ENCODE results near the gene EIF4E. TPM values are rescaled to one million over a fixed set of nuclear protein-coding genes. Genes with fewer than 3 reads are reported as not detected.
"Not testable (repeated sequence)": the region's sequence is repeated elsewhere in the genome, so short reads cannot be mapped to it uniquely, and the experiment has no call there.

Gene EIF4E
- total RNA-seq, 1 donor from 2014 or later: 65.3 TPM

DNA sequence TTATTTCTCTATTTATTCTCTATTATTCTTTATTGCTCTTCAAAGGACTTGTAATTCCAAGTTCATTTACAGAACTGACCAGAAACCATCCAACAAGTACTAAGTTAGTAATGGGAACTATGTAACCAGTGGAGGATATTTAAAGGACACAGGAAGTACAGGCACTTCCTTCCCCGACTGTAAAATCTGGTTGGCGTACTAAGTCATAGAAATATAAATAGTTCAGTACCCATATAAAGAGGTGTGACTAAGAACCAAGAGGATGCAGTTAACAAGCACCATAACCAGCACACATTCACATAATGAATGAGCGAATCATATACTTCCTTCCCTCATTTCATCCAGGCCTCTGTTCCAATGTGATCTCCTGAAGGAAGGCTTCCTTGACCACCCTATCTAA is 3.6 kb upstream of the EIF4E start:
- DNase-seq (ENCODE audit: low spot score): no peak

DNA sequence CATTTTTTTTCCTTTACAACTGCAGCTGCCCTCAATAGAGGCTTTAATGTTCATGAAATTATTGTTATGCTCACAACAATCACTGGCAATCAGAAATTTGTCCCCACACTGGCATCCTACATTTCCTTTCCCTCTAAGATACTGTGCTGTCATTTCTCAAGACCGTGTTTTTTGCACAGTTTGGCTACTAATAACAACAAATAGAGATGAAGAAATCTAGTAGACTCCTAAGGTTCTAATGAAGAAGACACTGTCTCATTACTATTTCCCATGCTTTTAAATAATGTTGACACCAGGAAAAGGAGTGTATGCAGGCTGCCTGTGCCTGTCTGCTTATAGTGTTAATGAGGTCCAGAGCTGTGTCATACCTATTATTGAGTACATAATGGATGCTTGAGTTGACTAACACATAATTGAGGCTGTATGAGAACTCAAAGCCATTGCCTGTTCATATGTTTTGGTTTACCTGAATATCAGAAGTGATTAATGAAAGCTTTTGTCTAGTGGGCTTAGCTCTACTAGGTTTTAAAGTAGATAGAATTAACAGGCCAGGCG is 1.5 kb upstream of the EIF4E start:
- no peak for DNase-seq (ENCODE audit: low spot score)

DNA sequence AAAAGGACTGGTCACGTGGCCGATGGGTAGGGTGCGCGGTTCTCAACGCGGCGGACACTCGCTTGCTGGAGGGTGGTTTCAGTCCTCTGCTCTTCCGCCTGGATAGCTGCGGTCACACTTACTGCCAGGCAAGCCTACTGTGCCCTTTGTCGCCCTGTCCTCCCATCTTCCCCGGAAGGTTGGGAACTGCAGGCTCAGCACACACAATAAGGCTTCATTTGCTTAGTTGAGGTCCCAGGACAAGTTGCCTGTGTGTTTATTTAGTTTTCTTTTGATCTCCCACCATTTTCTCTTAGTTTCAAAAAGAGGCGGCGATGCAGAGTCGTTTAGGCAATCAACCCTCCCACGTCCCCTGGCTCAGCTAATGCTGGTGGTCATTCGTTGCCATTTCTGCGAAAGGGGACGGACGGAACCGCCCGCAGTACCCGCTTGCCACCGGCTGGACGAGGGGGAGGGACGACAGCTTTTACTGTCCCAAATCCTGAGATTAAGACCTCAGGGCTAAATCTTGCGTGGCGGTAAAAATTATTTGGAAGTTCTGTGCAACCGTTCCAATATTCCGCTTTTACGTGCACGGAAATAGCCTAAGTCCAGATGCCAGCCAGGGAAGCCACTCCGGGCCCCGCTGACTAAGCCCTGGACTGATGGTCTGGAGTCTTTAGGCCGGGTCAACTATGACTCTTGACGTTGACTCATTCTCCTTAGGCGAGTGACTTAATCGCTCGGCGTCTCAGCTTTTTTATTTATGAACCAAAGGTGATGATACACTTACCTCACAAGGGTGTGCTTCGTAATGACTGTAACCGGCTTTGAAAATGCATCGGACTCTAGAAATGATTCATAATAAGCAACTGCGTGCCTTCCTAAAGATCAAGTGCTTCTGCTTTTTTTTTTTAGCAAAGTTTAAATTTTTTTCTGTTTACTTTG is 671 bp upstream of the EIF4E start:
- peak; percentile 71 for DNase-seq (ENCODE audit: low spot score)

DNA sequence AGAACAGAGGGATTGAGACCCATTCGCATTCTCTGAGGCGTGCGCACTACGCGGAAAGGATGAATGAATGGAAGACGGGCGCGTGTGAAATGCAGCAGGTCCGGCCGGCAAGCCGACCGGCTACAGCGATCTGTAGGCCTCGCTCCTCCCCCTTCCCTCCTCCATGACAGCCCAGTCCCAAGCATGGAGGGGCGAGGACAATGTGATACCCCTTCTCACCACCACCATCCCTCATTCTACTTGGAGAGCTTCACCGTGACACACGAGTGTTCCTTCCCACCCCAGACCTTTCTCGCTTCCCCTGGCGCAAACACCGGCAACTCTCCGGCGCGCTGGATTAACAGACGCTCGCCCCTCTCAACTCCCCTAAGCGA is 815 bp downstream of the EIF4E start:
- peak; percentile 75 for DNase-seq (ENCODE audit: low spot score)

DNA sequence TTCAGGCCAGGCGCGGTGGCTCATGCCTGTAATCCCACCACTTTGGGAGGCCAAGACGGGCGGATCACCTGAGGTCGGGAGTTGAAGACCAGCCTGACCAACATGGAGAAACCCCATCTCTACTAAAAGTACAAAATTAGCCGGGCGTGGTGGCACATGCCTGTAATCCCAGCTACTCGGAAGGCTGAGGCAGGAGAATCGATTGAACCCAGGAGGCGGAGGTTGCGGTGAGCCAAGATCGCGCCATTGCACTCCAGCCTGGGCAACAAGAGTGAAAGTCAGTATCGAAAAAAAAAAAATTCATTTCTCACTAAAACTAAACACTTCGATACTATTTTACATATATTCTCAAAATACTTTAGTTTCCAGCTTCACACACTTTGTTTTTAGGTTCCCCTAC is 2.7 kb downstream of the EIF4E start:
- not testable (repeated sequence) for DNase-seq (ENCODE audit: low spot score)

DNA sequence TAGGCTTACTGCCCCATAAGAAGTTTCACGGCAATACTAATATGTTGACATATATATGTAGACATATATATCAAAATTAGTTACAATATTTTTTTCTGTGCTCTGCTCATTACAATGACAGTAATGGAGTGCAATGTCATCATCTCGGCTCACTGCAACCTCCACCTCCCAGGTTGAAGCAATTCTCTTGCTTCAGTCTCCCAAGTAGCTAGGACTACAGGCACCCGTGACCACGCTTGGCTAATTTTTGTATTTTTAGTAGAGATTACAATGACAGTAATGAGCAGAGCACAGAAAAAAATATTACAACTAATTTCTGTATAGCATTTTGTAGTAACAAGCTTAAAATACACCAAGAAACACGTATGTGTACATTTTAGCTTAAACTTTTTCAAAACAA is 7.6 kb downstream of the EIF4E start:
- DNase-seq (ENCODE audit: low spot score): no peak

DNA sequence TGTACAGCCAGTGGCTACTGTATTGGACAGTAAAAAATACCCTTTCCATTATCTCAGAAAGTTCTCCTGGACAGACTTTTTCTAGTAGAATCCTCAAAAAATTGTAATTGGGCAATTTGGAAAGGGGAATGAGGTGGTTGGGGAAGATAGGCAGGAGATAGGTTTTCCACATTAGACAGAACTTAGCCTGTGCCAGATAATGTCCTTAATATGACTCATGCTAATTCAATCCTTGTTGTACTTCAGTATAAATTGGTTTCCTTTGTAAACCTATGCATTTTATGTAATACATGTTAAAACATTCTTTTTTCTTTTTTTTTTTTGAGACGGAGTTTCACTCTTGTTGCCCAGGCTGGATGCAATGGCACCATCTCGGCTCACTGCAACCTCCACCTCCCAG is 8.9 kb downstream of the EIF4E start:
- no peak for DNase-seq (ENCODE audit: low spot score)

DNA sequence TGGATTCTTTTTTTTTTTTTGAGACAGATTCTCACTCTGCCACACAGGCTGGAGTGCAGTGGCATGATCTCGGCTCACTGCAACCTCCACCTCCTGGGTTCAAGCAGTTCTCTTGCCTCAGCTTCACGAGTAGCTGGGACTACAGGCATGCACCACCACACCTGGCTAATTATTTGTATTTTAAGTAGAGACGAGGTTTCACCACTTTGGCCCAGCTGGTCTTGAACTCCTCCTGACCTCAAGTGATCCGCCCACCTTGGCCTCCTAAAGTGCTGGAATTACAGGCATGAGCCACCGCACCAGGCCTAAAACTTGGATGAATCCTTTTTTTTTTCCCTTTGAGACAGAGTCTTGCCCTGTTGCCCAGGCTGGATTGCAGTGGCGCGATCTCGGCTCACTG is 18.2 kb downstream of the EIF4E start:
- DNase-seq (ENCODE audit: low spot score): not testable (repeated sequence)

DNA sequence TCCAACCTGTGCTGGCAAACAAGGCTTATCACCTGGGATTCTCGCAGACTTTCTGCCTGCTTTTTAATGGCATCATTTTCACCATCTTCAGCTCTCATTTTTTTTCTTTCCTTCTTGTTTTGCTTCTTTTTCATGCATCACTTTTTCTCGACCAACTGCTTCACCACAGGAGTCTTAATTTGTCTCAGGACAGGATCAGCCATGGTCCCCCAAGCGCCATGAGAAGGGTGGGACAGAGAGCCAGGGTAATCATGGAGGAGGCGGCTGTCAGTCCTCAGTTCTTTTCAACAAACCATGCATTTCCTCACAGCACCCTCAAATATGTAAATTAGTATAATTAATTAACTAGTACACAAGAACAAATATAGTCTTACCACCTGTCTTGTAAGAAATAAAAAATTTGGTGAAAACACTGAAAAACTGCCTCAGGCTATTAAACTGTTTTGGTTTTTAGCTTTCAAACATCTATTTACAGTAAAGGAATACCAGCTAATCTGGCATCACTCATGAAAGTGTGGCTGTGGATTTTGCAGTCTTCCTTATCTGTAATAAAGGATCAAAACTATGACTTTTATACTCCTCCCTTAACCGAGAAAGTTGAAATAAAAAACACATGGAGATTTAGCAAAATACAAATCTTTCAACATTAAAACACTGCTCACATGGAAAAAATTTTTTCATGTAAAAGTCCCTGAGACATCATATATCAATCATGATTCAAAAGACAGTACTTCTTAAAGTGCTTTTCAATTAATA is 19.1 kb downstream of the EIF4E start:
- DNase-seq (ENCODE audit: low spot score): no peak

DNA sequence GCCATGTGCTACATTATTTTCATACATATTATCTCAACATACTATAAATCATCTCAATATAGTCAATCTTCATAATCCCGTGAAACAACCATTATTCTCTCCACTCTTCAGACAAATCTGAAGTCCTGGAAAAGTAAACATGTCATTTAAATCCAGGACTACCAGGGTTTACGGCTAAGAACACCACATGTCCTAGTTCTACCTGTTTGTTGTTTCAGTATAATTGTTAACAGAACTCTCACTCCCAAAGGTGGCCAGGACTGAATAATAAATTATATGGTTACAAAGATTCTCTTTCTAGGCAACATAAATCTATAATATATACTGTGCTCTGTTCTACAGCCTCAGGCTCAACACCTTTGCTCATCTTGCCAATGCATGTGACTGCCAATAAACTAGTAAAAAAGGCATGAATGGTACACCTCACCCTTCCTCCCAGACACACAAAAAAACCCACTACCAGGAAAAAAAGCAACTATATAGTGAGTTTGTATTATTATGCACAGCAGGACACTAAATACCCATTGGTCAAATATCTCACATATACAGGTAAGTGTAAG is 20.1 kb downstream of the EIF4E start:
- DNase-seq (ENCODE audit: low spot score): no peak

DNA sequence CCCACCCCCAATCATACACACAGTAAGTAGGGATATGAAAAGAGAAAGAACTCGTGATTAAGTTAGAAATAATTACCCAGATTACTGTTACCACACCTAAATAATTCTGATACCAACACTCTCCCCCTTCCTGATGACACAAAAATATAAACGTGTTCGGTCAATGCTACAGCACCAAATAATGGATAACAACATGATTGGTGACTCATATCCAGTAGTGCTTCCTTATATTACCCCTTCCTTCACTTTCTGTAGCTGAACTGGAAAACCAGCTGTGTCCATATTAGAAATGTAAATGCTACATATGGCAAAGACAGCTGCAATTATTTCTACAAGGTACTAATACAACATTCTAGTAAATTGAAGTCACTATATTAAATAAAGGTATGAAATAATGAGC is 20.8 kb downstream of the EIF4E start:
- no peak for DNase-seq (ENCODE audit: low spot score)

DNA sequence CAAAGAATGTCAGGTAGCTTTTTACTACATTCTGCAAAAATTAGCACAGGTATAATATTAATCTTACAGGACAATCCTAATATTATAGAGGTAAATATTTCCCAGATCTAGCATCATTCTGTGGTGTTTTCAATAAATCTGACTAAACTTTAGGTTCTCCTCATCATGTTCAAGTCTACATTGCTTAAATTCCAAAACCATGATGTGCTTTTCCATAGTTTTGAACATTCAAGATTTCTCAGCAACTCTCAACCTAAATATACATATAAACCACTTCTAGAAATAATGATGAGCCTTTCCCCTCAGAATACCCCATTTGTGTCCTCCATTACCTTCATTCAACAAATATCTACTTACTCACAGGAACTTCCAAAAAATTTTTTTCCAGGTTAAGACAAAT is 23.1 kb downstream of the EIF4E start:
- no peak for DNase-seq (ENCODE audit: low spot score)

DNA sequence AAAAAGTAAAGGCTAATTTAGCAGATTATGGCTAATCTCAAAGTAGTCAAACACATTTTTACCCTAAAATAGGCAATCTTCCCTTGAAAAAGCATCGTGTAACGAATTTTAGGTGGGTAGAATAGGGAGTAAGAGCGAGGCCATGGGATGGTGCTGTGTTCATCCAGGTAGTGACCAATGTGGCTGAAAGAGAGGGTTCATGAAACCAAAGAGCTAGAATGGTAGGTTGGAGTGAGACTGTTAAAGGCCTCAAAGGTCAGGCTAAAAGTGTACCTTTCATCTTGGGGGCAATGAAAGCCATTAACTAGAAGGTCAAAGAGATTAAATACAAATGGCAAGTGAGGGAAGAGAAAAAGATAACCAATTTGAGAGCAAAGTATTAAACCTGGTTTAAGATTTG is 23.6 kb downstream of the EIF4E start:
- DNase-seq (ENCODE audit: low spot score): no peak

DNA sequence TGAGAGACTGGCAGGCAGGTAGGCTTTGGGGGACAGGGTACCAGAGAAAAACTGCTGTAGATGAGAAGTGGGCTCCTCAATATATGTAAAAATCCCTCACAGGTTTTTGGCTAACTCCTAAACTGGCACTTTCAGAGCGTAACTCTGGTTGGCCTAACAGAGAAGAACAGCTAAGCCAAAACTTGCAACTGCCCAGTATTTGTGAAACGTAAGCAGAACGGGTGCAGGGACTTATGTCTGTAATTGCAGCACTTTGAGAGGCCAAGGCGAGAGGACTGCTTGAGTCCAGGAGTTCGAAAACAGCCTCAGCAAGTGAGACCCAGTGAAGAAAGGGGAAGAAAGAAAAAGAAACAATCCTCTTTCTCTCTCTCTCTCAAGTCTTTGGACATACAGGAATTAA is 25.0 kb downstream of the EIF4E start:
- DNase-seq (ENCODE audit: low spot score): no peak

DNA sequence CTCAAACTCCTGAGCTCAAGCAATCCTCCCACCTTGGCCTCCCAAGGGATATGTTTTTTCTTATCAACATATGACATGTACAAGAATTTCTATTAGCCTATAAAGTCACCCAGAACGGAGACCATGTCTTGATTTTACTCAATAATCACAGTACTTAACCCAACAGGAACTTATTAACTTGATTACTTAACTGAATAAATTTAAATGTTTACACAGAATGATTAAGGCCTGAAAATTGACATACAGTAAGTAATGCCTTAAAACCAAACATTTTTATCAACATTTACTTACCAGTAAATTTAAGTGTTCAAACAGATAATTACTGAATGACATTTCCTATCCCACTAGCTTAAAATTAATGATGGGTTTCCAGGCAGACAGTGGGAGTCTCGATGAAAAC is 25.4 kb downstream of the EIF4E start:
- no peak for DNase-seq (ENCODE audit: low spot score)

DNA sequence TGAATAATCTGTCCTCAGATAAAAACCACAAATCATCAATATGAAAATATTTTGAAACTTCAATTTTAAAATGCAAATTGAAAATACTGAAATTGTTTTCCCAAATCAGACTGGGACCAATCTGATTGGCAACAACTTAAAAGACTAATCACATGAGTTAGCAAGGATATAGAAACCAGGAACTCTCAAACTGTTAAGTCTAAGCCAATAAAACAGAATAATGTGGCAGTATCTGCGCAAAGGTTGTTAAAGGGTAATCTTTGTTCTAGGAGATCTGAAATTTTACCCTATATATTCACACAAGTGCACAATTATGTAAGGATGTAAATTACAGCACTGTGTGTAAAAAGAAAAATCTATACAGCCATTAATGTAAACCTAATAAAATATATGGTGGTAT is 29.7 kb downstream of the EIF4E start:
- DNase-seq (ENCODE audit: low spot score): no peak

DNA sequence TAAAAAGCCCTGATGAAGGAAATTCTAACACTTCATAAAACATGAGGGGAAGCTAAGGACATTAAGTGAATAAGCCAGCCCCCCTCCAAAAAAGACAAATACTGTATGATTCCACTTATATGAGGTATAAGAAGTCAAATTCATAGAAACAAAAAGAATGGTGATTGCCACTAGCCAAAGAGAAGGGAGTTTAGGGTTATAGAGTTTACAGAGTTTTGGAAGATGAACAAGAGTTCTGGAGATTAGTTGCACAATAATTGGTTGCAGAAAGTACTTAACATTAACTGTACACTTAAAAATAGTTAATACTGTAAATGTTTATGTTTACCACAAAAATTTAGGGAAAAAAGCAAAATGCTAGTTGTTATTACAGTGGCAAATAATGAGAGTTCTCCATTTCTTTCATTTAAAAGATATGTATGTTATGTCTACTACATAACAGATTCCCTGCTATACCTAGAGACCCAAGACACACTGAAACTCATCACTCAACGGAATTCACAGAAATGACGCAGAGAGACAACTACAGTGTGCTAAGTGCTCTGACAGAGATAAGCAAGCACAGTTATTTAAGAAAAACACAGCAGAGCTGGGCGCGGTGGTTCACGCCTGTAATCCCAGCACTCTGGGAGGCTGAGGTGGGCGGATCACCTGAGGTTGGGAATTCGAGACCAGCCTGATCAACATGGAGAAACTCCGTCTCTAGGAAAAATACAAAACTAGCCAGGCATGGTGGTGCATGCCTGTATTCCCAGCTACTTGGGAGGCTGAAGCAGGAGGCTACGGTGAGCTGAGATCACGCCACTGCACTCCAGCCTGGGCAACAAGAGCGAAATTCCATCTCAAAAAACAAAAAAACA is 37.2 kb downstream of the EIF4E start:
- no peak for DNase-seq (ENCODE audit: low spot score)

DNA sequence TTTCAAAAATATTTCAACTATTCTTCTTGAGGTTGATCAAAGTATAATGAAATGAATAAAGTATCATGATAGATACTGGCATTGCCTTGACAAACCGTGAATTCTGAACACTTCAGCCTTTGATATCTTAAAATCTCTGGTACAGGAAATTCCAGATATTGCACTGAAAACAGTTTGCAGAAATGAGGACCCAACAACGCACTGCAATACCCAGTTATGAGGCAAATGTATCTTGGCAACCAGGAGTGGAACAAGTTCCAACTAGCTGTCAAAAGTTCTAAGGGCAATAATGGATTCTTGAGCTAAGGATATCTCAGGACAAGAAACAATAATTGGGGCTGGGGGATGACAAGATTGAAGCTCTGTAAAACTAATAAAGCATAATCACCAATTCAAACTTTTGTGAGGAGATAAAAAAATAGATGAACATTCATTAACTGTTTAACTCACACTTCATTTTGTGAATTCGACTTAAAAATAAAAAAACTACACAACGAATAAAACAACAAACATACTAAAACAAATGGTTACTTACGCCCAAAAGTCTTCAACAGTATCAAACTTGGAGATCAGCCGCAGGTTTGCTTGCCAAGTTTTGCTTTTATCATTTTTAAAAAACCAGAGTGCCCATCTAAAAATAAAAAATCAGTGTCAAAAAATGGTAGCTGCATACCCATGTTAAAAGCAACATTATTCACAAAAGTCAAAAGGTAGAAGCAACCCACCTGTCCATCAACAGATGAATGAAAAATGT is 38.1 kb downstream of the EIF4E start:
- no peak for DNase-seq (ENCODE audit: low spot score)

DNA sequence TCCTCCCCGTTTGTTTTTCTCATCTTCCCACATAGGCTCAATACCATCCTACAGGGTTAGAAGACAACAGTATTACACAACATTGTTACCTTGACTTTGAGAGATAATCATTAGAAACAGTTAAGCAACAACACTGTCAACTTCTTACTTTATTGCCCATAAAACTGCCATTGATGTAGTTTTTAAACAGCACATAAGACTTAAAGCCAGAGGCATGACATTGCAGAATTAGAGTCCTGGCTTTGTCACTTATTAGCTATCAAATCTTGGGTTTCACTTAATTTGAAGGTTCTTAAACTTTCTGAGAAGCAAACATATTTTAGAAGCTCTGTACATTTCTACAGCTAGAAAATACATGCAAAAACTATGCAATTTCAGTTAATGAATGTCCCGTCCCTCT is 41.8 kb downstream of the EIF4E start:
- DNase-seq (ENCODE audit: low spot score): no peak

DNA sequence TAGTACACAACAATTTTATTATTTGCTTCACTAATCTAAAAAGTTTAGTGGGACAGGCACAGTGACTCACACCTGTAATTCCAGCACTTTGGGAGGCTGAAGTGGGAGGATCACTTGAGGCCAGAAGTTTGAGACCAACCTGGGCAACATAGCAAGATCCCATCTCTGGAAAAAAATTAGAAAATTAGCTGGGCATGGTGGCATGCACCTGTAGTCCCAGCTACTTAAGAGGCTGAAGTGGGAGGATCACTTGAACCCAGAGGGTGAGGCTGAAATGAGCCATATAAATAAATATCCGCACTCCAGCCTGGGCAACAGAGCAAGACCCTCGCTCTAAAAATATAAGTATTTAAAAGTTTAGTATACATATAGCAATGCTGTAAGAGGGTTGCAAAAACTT is 42.6 kb downstream of the EIF4E start:
- not testable (repeated sequence) for DNase-seq (ENCODE audit: low spot score)

DNA sequence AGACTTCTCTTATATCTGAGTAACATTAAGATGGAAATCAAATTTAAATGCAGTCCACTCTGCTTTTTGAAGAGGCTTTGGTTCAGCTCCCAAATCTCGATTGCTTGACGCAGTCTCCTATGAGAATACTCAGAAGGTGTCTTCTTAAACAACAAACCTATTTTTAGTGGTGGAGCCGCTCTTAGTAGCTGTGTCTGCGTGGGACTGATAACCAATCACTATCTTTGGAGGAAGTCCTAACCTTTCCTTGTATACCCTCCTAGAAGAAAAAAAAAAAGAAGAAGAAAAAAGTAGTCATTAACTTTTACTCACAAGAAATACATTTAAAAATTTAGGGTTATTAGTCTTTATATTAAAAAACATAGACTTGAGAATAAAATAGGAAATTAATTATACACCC is 48.0 kb downstream of the EIF4E start:
- DNase-seq (ENCODE audit: low spot score): not testable (repeated sequence)

Measured in mucosa of gallbladder (tissue), 1 donor.